Gastroesophageal sphincter (tissue), 3 donors: ENCODE measurements around the gene MAP7D3.
A peak's percentile ranks its signal among the peaks of the same experiment; 100 is the strongest.

Experiments
- POLR2AphosphoS5 ChIP-seq: sonication (generic); formaldehyde crosslinking; IDR thresholded peaks from one replicate; pipeline ENCODE4 v1.6.1; 2017; ENCODE audit warnings: antibody characterized with exemption
- TF ChIP-seq, protein P1 (sequence below), 4 experiments: fragments of 200-600 bp in 2 of 4; fragments of 450-650 bp in 2 of 4; sonication (generic) in 1 of 4; IDR thresholded peaks; one replicate each; pipeline ENCODE4 v1.5.1; 2017 to 2019; ENCODE audit warnings: antibody characterized with exemption in 4 of 4, mild to moderate bottlenecking in 2 of 4, moderate library complexity in 2 of 4

DNA sequence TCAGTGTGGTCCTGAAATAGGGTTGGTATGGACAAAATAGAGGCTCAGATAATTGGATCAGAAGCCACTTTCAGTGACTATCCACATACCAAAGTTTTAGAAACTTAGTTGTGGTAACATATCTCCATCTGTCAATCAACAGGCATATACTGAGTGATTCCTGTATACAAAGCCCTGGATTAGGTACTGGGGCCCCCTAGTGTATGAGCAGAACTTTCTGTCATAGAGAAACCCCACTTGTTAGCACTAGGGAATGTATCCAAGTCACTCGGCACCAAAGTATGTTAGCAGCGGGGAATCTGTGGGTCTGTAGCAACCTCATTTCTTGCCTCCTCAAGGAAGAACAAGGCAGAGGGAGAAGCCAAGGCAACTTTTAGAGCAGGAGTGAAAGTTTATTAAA lies 50.7 kb downstream of the MAP7D3 start:
- TF ChIP-seq, protein P1, sequence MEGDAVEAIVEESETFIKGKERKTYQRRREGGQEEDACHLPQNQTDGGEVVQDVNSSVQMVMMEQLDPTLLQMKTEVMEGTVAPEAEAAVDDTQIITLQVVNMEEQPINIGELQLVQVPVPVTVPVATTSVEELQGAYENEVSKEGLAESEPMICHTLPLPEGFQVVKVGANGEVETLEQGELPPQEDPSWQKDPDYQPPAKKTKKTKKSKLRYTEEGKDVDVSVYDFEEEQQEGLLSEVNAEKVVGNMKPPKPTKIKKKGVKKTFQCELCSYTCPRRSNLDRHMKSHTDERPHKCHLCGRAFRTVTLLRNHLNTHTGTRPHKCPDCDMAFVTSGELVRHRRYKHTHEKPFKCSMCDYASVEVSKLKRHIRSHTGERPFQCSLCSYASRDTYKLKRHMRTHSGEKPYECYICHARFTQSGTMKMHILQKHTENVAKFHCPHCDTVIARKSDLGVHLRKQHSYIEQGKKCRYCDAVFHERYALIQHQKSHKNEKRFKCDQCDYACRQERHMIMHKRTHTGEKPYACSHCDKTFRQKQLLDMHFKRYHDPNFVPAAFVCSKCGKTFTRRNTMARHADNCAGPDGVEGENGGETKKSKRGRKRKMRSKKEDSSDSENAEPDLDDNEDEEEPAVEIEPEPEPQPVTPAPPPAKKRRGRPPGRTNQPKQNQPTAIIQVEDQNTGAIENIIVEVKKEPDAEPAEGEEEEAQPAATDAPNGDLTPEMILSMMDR (IDR thresholded peaks at IDR 0.05): peak in 3 of 4 experiments; percentile 26 to 47 (median 29)
- no peak for TF ChIP-seq POLR2AphosphoS5
